HG03095 (cell line): ENCODE measurements around the gene NOA1.
A peak's percentile ranks its signal among the peaks of the same experiment; 100 is the strongest.

Experiments
- ATAC-seq: cut with Tn5 transposase; IDR thresholded peaks from one replicate; pipeline ENCODE4 v1.9.1; 2021; ENCODE audit warnings: moderate library complexity; ENCODE audit not compliant: unreplicated experiment

NOA1 gene

GRCh38 chr4:56977321-56978012 lies at the start of gene NOA1:
NOA1 (minus strand) TSS chr4:56977606; CDS start chr4:56977585, 21 bp downstream.
- peak; percentile 84 for ATAC-seq

GRCh38 chr4:57023104-57023503 lies 45.7 kb upstream of the NOA1 start:
- no peak for ATAC-seq

GRCh38 chr4:57020467-57021101 lies 43.2 kb upstream of the NOA1 start:
- ATAC-seq = no peak

- no peak for ATAC-seq
Observed at GRCh38 chr4:57018980-57019379, 41.6 kb upstream of the NOA1 start.

GRCh38 chr4:57013543-57014120 lies 36.2 kb upstream of the NOA1 start:
- ATAC-seq = no peak

DNA sequence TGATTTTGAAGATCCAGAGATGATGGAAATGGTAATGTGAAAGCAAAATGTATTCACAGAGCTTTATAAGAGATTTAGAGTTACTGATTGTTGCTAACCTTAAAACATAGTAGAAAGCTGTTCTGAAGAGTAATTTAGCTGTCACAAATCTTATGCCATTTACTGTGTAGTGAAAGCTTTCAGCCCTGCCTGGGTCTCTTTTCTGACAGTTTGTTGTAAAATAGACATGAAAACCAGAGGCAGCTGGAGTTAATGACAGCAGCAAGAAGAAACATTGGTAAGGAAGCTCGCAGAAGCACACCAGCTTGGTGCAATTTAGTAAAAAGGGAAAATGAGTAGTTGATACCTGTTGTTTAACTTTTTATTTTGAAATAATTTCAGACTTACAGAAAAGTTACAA lies 22.3 kb upstream of the NOA1 start:
- no peak for ATAC-seq

DNA sequence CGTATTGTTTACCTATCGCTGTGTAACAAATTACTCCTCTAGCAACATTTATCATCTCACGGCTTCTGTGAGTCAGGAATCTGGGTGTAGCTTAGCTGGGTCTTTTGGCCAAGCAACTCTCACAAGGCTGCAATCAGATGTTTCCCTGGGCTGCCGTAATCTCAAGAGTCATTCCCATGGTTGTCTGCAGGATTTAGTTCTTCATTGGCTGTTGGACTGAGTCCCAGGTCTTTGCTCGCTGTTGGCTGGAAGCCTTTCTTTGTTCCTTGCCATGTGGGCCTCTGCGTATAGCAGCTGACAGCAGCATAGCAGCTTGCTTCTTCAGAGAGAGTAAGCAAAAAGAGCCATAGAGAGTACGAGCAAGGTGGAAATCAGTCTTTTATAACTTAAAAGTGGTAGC lies 18.1 kb upstream of the NOA1 start:
- ATAC-seq = no peak

- no peak for ATAC-seq
Observed at GRCh38 chr4:56990109-56990905, 12.9 kb upstream of the NOA1 start.

DNA sequence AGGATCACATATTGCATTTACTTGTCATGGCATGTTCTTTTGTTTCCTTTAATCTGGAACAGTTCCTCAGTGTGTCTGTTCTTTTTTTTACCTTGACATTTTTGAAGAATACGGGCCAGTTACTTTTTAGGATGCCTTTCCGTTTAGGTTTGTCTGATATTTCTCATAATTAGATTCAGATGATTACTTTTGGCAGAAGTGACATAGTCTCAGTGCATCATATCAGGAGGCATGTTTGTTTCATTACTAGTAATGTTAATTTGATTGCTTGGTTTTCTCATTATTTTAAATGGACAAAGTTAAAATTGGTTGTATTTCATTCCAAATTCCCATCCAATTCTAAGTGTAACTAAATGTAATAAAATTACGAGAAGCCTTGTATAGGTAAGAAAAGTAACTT lies 9.5 kb upstream of the NOA1 start:
- ATAC-seq = no peak

DNA sequence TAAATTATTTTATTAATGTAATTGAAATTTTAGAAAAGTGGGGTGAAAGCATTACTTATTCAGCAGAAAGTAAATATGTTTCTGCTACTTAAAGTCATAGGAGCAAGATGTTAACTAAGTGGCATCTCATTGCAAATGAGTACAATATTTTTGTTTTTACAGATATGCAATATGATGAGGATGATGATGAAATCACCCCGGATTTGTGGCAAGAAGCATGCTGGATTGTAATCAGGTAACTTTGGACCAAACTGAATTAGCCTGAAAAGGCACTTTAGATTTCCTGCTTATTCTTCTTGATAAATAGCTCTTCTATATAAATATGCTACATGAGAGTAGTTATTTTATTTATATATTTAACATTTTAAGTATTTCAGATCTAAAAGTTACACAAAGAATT lies 8.8 kb upstream of the NOA1 start:
- ATAC-seq = no peak

- no peak for ATAC-seq
Observed at GRCh38 chr4:56981795-56982201, 4.4 kb upstream of the NOA1 start.

DNA sequence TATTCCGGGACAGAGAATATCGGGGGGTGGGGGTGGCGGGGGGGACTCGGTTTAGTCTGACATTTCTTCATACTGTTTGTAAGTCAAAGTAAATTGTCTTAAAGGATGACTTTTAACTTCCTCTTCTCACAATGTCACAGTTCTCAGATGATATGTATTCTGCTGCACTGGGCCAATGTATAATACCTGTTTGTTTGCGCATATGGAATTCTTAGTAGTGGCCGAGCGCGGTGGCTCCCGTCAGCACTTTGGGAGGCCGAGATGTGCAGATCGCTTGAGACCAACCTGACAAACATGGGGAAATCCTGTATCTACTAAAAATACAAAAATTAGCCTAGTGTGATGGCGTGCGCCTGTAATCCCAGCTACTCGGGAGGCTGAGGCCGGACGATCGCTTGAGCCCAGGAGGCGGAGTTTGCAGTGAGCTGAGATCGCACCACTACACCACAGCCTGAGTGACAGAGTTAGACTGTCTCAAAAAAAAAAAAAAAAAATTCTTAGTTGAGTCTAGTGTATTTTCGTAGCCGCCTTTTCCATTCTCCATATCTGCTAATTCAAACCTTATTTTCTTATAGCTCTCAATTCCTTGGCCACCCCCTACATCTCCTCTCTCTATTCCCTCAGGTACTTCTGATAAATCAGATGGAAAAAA lies 2.1 kb upstream of the NOA1 start:
- no peak for ATAC-seq

DNA sequence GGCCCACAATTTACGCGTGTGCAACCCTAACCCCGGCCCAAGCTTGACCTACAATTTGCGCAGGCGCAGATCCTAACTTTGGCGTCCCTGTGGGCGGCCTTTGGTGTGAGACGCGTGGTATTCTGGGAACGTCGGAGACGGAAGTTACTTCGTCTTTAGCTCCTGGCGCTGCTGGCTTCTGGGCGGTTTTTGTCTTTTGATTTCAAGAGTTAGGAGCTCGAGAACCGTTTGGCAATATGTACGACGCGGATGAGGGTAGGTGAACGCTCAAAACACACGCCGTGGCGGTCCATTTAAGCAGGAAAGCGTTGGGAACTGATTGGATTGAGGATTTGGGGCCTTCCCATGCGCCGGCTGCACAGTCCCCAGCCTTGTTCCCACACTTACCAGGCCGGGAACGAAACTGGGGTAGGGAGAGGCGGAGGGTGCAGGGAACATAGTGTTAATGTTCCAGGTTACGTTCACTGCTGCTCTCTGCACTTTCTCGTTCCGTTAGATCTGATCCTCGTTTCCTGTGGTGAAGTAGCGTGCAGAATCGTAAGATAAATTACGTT lies 1.4 kb upstream of the NOA1 start, which contains the start of gene POLR2B:
Gene POLR2B (plus strand): TSS at position 147 of the 554 bp plus-strand sequence. CDS start 90 bp downstream, at position 237.
- ATAC-seq = peak; percentile 45

- peak; percentile 19 for ATAC-seq
Observed at GRCh38 chr4:56976837-56977320, 527 bp downstream of the NOA1 start.

DNA sequence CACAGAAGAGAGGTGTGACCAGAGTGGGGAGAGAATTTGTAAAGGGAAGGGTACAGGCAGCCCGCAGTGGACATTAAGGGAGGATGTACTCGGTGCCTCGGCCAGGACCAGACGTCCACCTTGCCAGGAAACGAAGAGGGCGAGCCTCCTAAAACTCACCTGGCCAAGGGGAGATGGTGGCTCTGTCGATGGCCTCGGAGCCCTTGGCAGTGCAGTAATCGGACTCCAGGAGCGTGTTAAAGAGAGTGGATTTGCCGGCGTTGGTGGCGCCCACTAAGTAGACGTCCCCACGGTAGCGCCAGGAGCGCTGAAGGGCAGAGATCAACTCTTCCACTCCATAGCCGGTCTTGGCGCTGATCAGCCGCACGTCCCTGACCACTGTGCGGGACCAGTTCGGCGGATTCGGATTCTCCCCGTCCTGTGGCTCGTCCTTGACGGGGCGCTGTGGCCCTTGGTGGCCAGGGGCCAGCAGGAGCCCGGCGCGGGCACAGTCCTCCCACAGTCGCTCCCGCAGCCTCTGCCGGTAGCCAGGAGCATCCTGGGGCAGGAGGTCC lies 1.0 kb downstream of the NOA1 start:
- peak; percentile 0 for ATAC-seq

GRCh38 chr4:56973336-56973735 lies 4.1 kb downstream of the NOA1 start:
- ATAC-seq = no peak

GRCh38 chr4:56972809-56973208 lies 4.6 kb downstream of the NOA1 start:
- ATAC-seq = no peak

- no peak for ATAC-seq
Observed at GRCh38 chr4:56972389-56972788, 5.0 kb downstream of the NOA1 start.

DNA sequence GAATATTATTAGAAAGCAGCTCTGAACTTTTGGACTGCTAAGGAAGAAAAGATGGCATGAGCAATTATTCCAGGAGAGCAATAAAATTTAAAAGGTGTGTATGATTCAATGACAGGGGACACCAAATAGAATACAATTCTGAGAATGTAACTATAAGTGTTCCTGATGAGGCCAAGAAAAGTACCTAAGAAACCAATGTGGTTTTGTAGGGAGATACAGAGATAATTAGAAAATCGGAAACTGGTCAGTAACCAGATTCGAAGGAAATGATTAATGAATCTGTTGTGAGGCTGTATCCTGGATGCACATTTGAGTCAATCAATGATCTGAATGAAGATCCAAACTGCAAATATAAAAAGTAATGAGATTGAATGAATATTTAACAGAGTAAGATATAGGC lies 6.0 kb downstream of the NOA1 start:
- ATAC-seq = no peak

GRCh38 chr4:56961107-56961500 lies 16.3 kb downstream of the NOA1 start:
- no peak for ATAC-seq
